Heart left ventricle (tissue), 13 donors: Measurements from ENCODE around the gene C6orf118.

Experiments used
- POLR2A ChIP-seq, 2 donors: fragments of 450-650 bp; IDR thresholded peaks; one replicate each; pipeline ENCODE4 v1.6.1; 2017; ENCODE audit warnings: antibody characterized with exemption in 2 of 2, mild to moderate bottlenecking in 2 of 2, moderate library complexity in 2 of 2
- TF ChIP-seq, protein P1 (sequence below), 12 donors: fragments of 200-600 bp; sonication (generic) in 4 of 12; IDR thresholded peaks; one replicate each; pipeline versions ENCODE4 v1.5.0 to v1.8.0; 2018 to 2022; ENCODE audit warnings: antibody characterized with exemption in 12 of 12, mild to moderate bottlenecking in 5 of 12
- donor health status: ischemic (EF 13 %, LVEDD 7.1; RV severe dilation, severe dysfunction).
- donor health status: DM: no; HTN: yes; CAD: no.
- donor health status: DM: no; HTN: no; CAD: no.
- donor health status: ischemic (EF 25% LVEDD 6.9; RV normal size, moderate dysfunction).
- donor health status: ischemic (EF 25% LVEDD 5.7; RV mildly dilated, moderate dysfunction).
- donor health status: ischemic (EF 35%, LVEDD 5.7; RV mildly dilated, moderate dysfunction).
- donor health status: nonischemic (EF 11% LVEDD 7.7; RV severe dilation, severe dysfunction).
- donor health status: DM: yes; HTN: yes; CAD: no.
- donor health status: PGD.
- donor health status: ischemic (EF 29% LVEDD 5.4; RV normal size, mild dysfunction).
- donor health status: nonischemic (EF 23%, LVEDD 6.1; RV moderate dilation, normal function).

DNA sequence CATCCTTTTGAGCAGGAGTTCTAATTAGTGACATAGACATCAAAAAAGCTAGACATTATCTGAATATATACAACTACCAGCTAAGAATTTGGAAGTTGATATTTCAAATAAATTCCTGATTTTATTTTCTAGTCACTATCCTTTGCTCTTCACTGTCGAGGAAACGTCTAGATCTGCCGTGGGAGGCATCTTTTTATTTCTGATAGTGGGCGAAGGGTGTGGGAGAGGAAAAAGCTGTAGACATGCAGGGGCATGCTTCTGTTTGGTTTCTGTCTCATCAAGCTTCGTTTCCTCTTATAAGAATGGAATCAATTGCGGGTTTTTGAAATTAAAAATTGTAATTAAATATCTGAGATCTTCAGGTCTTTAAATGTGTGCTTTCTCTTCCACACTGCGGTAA is 16.2 kb upstream of the C6orf118 start:
- TF ChIP-seq, protein P1, sequence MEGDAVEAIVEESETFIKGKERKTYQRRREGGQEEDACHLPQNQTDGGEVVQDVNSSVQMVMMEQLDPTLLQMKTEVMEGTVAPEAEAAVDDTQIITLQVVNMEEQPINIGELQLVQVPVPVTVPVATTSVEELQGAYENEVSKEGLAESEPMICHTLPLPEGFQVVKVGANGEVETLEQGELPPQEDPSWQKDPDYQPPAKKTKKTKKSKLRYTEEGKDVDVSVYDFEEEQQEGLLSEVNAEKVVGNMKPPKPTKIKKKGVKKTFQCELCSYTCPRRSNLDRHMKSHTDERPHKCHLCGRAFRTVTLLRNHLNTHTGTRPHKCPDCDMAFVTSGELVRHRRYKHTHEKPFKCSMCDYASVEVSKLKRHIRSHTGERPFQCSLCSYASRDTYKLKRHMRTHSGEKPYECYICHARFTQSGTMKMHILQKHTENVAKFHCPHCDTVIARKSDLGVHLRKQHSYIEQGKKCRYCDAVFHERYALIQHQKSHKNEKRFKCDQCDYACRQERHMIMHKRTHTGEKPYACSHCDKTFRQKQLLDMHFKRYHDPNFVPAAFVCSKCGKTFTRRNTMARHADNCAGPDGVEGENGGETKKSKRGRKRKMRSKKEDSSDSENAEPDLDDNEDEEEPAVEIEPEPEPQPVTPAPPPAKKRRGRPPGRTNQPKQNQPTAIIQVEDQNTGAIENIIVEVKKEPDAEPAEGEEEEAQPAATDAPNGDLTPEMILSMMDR (IDR thresholded peaks at IDR 0.05): no peak
- no peak for TF ChIP-seq POLR2A (IDR thresholded peaks at IDR 0.05)
